Measurements from ENCODE around the gene SUGCT.

Gene SUGCT

GRCh38 chr7:40753455-40753854 is 618.6 kb downstream of the SUGCT start:
- no peak for DNase-seq

GRCh38 chr7:40755438-40755837 is 620.6 kb downstream of the SUGCT start:
- DNase-seq = peak in 1 of 2 experiments; percentile 24

GRCh38 chr7:40757109-40757508 is 622.3 kb downstream of the SUGCT start:
- no peak for DNase-seq

- DNase-seq = peak in 1 of 2 experiments; percentile 9
Observed at GRCh38 chr7:40758590-40758989, 623.8 kb downstream of the SUGCT start.

GRCh38 chr7:40760293-40760964 is 625.6 kb downstream of the SUGCT start:
- DNase-seq = no peak

GRCh38 chr7:40760987-40761386 is 626.2 kb downstream of the SUGCT start:
- DNase-seq = no peak

GRCh38 chr7:40761762-40762560 is 627.2 kb downstream of the SUGCT start:
- no peak for DNase-seq

- peak in 1 of 2 experiments; percentile 23 for DNase-seq
Observed at GRCh38 chr7:40763319-40764287, 628.8 kb downstream of the SUGCT start.

- DNase-seq = peak; percentile 79 to 83
Observed at GRCh38 chr7:40765639-40766038, 630.8 kb downstream of the SUGCT start.

- no peak for DNase-seq
Observed at GRCh38 chr7:40772096-40772495, 637.3 kb downstream of the SUGCT start.

GRCh38 chr7:40773656-40774055 is 638.9 kb downstream of the SUGCT start:
- DNase-seq = no peak

- DNase-seq = no peak
Observed at GRCh38 chr7:40775877-40776276, 641.1 kb downstream of the SUGCT start.

- DNase-seq = no peak
Observed at GRCh38 chr7:40777730-40778312, 643.0 kb downstream of the SUGCT start.

- no peak for DNase-seq
Observed at GRCh38 chr7:40780460-40780859, 645.7 kb downstream of the SUGCT start.

- DNase-seq = no peak
Observed at GRCh38 chr7:40782836-40783235, 648.0 kb downstream of the SUGCT start.

GRCh38 chr7:40784176-40784575 is 649.4 kb downstream of the SUGCT start:
- DNase-seq = no peak

- DNase-seq = no peak
Observed at GRCh38 chr7:40786909-40787308, 652.1 kb downstream of the SUGCT start.

- DNase-seq = no peak
Observed at GRCh38 chr7:40793132-40793531, 658.3 kb downstream of the SUGCT start.

GRCh38 chr7:40795607-40796006 is 660.8 kb downstream of the SUGCT start:
- DNase-seq = no peak

GRCh38 chr7:40796723-40797122 is 661.9 kb downstream of the SUGCT start:
- no peak for DNase-seq

- DNase-seq = no peak
Observed at GRCh38 chr7:40798613-40799012, 663.8 kb downstream of the SUGCT start.

- DNase-seq = no peak
Observed at GRCh38 chr7:40799493-40800403, 664.9 kb downstream of the SUGCT start.

All from Kasumi-1 (cell line).